ENCODE results near the gene GMEB2.
A peak's percentile ranks its signal among the peaks of the same experiment; 100 is the strongest.
"Not testable (repeated sequence)": the region's sequence is repeated elsewhere in the genome, so short reads cannot be mapped to it uniquely, and the experiment has no call there.

GMEB2 gene

DNA sequence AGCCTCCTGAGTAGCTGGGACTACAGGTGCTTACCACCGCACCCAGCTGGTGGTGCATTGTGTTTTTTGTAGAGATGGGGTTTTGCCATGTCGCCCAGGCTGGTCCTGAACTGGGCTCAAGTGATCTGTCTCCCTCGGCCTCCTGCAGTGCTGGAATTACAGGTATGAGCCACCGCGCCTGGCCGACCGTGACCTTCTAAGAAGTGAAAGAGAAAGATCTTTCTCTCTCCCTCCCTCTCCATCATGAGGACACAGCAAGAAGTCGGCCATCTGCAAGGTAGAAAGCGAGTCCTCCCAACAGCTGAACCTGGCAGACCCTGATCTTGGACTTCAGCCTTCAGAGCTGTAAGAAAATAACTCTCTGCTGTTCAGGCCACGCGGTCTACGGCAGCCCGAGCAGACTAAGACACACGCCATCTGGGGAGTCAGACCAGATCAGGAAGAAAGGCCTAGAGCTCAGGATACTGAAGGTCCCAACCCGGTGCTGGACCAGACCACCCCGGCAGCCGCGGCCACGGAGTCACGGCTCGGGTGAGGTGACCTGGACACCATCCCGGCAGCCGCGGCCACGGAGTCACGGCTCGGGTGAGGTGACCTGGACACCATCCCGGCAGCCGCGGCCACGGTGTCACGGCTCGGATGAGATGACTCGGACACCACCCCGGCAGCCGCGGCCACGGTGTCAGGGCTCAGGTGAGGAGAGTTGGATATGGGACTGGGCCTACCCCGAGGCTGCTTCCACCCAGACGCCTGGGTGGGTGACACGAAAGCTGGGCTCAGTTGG lies 9.6 kb downstream of the GMEB2 start:
- H3K27ac Mint-ChIP-seq, result peak overlapping the region in 1 of 2 donors; percentile 83
- no peaks in the 10 kb centered on the region for H3K27me3 Mint-ChIP-seq
- DNase-seq (no peak), ATAC-seq (no peak)
- H3K4me1 Mint-ChIP-seq, result peaks cover 16% of the 10 kb centered on the region
- H3K4me3 Mint-ChIP-seq, result no peak overlapping the region
- H3K9me3 Mint-ChIP-seq, result no peaks in the 10 kb centered on the region

- ATAC-seq, H3K4me1 Mint-ChIP-seq, H3K9me3 Mint-ChIP-seq, DNase-seq, H3K4me3 Mint-ChIP-seq, H3K27me3 Mint-ChIP-seq: not testable (repeated sequence)
- peak overlapping the region in 1 of 2 donors; percentile 77 for H3K27ac Mint-ChIP-seq
Measured at GRCh38 chr20:63613863-63614594, 12.9 kb downstream of the GMEB2 start.

- no peak overlapping the region for H3K4me3 Mint-ChIP-seq
- H3K27ac Mint-ChIP-seq, result no peak overlapping the region
- H3K9me3 Mint-ChIP-seq, result no peaks in the 10 kb centered on the region
- DNase-seq (no peak), ATAC-seq (no peak)
- no peaks in the 10 kb centered on the region for H3K4me1 Mint-ChIP-seq
- H3K27me3 Mint-ChIP-seq, result no peaks in the 10 kb centered on the region
Measured at GRCh38 chr20:63612276-63612931, 14.5 kb downstream of the GMEB2 start.

GRCh38 chr20:63611646-63612045 lies 15.3 kb downstream of the GMEB2 start:
- ATAC-seq, result no peak
- no peak overlapping the region for H3K27ac Mint-ChIP-seq

DNA sequence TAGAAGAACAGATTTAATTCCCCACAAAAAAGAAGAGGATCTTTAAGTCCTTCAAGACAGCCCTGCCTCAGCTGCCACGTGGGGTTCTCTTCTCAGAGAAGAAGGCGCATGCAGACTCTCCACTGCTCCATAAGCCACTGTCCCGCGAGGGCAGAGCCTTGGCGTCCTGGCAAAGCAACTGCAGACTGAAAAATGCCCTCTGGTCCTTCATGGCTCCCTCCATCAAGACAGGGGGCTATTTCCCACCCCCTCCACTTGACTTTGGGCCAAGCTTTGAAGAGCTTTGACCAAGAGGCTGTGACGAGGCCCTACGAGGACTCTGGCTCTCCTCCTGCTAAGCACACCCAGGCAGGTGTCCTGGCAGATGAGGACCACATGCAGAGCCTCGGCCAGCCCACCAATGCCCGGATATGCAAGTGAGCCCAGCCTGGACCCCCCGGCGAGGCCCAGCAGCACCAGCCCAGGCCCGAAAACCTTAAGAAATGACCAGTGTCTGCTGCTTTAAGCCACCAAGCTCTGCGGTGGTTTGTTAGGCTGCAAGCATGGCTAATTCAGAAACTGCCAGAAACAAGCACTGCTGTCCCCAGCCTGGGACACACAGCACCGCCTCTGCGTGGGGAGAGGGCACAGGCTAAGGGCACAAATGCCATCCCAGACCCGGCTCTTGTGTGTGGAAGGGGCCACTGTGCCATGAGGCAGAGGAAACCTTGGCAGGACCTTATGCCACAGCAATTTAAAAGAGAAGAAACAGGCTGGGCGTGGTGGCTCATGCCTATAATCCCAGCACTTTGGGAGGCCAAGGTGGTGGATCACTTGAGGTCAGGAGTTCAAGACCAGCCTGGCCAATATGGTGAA lies 16.1 kb downstream of the GMEB2 start:
- no peak overlapping the region for H3K27ac Mint-ChIP-seq

More at GRCh38 chr20:63611646-63612045, 15.3 kb downstream of the GMEB2 start:
- Mint-ChIP-seq H3K4me1 (peaks cover 5% of the 10 kb centered on the region), H3K27me3 (no peaks in the 10 kb centered on the region), H3K4me3 (no peak overlapping the region), H3K9me3 (no peaks in the 10 kb centered on the region)
- no peak for DNase-seq

DNA sequence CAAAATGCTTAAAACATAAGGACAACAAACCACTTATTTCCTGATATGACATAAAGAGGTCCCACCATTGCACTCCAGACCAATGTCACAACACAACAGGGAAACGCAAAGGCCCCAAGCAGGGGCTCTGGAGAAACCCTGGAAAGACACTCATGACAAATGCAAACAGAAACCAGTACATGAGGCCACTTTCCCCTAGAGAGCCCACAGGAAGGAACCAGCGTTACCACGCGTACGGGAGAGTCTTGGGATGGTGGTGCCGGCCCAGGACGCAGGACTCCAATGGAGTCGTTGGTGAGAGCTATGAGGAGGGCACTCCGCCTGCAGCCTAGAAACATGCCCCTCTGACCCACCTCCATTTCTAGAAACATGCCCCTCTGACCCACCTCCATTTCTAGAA lies 20.2 kb downstream of the GMEB2 start:
- no peak overlapping the region for H3K4me3 Mint-ChIP-seq
- H3K9me3 Mint-ChIP-seq, result no peaks in the 10 kb centered on the region
- ATAC-seq (no peak), DNase-seq (no peak)
- no peak overlapping the region for H3K27ac Mint-ChIP-seq
- H3K27me3 Mint-ChIP-seq, result no peaks in the 10 kb centered on the region
- H3K4me1 Mint-ChIP-seq, result peaks cover 8% of the 10 kb centered on the region

More for the DNA sequence above, 16.1 kb downstream of the GMEB2 start:
- ATAC-seq (no peak), DNase-seq (no peak)
- H3K9me3 Mint-ChIP-seq, result no peaks in the 10 kb centered on the region
- H3K4me1 Mint-ChIP-seq, result peaks cover 8% of the 10 kb centered on the region
- no peaks in the 10 kb centered on the region for H3K27me3 Mint-ChIP-seq
- H3K4me3 Mint-ChIP-seq, result no peak overlapping the region

DNA sequence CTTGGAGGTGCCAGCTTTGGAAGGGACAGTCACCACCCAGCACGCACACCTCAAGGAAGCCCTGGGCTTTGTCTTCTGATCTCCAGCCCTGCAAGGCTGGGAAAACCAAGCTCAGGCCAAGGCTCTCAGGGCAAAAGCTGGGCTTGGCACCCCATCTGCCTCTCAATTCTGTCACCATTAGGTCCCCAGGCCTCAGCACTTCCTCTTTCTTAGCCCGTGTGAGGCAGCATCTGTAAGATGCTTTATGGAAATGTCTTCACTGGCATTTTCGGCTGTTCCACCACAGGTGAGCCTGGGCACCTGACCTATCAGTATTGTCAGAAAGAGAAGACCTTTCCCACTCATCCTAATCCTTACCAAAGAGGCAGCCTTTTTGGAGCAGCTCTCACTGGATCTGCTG lies 24.6 kb downstream of the GMEB2 start:
- Mint-ChIP-seq H3K9me3 (no peaks in the 10 kb centered on the region), H3K27me3 (no peaks in the 10 kb centered on the region), H3K4me1 (peaks cover 8% of the 10 kb centered on the region), H3K27ac (no peak overlapping the region), H3K4me3 (no peak overlapping the region)
- DNase-seq (no peak), ATAC-seq (no peak)

- not testable (repeated sequence) for H3K4me3 Mint-ChIP-seq, H3K27me3 Mint-ChIP-seq, ATAC-seq, H3K9me3 Mint-ChIP-seq, H3K27ac Mint-ChIP-seq, H3K4me1 Mint-ChIP-seq
- peak in 1 of 2 donors; percentile 24 for DNase-seq
Measured at GRCh38 chr20:63601679-63602078, 25.2 kb downstream of the GMEB2 start.

DNA sequence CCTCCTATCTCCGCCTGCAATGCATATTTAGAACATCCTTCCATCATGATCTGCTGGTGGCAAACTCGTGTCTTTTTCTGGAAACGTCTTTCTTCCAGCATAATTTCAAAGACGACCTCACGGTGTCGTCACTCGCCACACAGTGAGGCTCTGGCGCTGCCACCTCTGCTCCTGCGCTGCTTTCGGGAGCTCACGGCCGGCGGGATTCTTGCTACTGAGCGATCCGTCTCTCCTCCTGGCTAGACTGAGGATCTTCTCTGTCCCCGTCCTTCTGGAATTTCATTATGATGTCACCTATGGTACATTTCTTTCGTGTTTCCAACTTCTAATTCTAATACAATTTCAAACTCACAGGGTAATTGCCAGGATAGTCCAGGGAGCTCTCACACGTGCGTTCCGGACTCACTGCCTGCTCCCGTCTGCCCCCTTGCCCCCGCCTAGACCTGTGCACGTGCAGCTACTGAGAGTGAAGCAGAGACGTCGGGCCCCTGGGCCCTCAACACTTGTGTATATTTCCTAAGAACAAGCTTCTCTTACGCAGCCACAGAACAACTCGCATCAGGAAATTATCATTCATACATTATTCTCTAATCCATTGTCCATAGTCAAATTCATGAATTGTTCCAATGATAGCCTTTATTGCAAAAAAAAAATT lies 27.4 kb downstream of the GMEB2 start:
- DNase-seq, result no peak
- no peak overlapping the region for H3K27ac Mint-ChIP-seq

GRCh38 chr20:63598479-63599395 lies 28.2 kb downstream of the GMEB2 start:
- no peak for ATAC-seq
- Mint-ChIP-seq H3K27ac (no peak overlapping the region), H3K27me3 (no peaks in the 10 kb centered on the region), H3K4me1 (no peaks in the 10 kb centered on the region), H3K9me3 (no peaks in the 10 kb centered on the region), H3K4me3 (no peak overlapping the region)
- no peak for DNase-seq

More for the DNA sequence above, 27.4 kb downstream of the GMEB2 start:
- H3K4me1 Mint-ChIP-seq, result no peaks in the 10 kb centered on the region
- H3K4me3 Mint-ChIP-seq, result no peak overlapping the region
- ATAC-seq, result no peak
- H3K9me3 Mint-ChIP-seq, result no peaks in the 10 kb centered on the region
- H3K27me3 Mint-ChIP-seq, result no peaks in the 10 kb centered on the region

GRCh38 chr20:63597651-63598478 lies 29.0 kb downstream of the GMEB2 start:
- ATAC-seq (no peak), DNase-seq (no peak)
- Mint-ChIP-seq H3K4me3 (no peak overlapping the region), H3K9me3 (no peaks in the 10 kb centered on the region), H3K27me3 (no peaks in the 10 kb centered on the region), H3K27ac (no peak overlapping the region), H3K4me1 (no peaks in the 10 kb centered on the region)

GRCh38 chr20:63596423-63596822 lies 30.5 kb downstream of the GMEB2 start:
- H3K27me3 Mint-ChIP-seq, result no peaks in the 10 kb centered on the region
- H3K4me1 Mint-ChIP-seq, result no peaks in the 10 kb centered on the region
- H3K27ac Mint-ChIP-seq, result no peak overlapping the region
- no peak for DNase-seq
- no peaks in the 10 kb centered on the region for H3K9me3 Mint-ChIP-seq
- ATAC-seq, result no peak
- no peak overlapping the region for H3K4me3 Mint-ChIP-seq

DNA sequence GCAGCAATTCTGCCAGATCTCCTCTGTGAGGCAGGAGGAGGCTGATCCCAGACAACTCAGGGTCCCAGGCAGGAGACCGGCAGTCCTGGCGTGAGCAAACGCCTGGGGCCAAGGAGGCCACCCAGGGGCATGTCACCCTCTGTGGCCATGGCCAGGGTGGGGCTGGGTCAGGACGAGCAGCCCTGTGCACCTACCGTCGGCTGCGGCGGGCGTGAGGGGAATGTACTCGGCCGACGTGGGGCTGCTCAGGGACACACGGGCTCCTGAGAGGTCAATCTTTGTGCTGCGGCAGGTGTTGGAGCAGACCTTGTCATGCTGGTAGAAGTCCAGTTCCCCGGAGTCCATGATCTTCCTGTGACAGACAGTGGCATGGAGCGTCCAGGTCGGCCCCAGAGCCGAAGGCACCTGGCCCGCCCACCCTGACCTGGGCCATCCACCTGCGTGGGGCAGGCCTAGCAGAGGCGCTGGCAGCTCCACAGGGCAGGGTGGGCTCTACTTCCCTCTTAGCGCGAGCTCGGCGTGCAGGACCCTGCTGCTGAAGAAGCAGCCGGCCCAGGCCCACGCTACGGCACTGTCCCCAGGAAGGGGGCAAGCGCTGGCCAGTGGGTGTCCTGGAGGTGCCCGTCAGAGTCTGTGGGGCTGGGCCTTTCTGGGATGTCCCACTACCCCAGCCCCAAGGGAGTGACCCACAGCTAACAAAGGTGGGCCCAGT lies 31.3 kb downstream of the GMEB2 start:
- H3K27me3 Mint-ChIP-seq, result no peaks in the 10 kb centered on the region
- no peak overlapping the region for H3K27ac Mint-ChIP-seq
- DNase-seq (no peak), ATAC-seq (no peak)
- no peak overlapping the region for H3K4me3 Mint-ChIP-seq
- H3K9me3 Mint-ChIP-seq, result no peaks in the 10 kb centered on the region
- H3K4me1 Mint-ChIP-seq, result no peaks in the 10 kb centered on the region

All from stimulated activated naive CD8-positive, alpha-beta T cell treated with anti-CD3 and anti-CD28 coated beads, Interleukin-15, amount 100 ng/mL, for 72 hours (primary cell).